Caco-2 (cell line): ENCODE data around the gene GRIK4. TPM values are rescaled to one million over a fixed set of nuclear protein-coding genes. Genes with fewer than 3 reads are reported as not detected.

Experiments used
- BruUV-seq: library from RNA; stranded (reverse); fragments of 400-500 nt; replicated peaks from 2 replicates; lab custom pipeline; 2021; lab: Mats Ljungman, UMichigan
- CTCF ChIA-PET: fragments of 300-600 bp; sonication (Branson Sonifier 250); formaldehyde crosslinking; loops from one replicate; lab custom pipeline; 2022; ENCODE audit warnings: antibody characterized with exemption; lab: Charles Lee
- POLR2A ChIA-PET: fragments of 300-600 bp; sonication (Branson Sonifier 250); formaldehyde crosslinking; loops from one replicate; lab custom pipeline; 2022; ENCODE audit warnings: antibody characterized with exemption; lab: Charles Lee
- DNase-seq, 2 experiments: peaks; one replicate each; pipeline versions ENCODE4 v3.0.0 to v3.0.0-alpha.2; 2020 to 2022
- H3K27me3 ChIP-seq: replicated peaks from 2 replicates; pipeline ENCODE4 v1.6.0; 2011; ENCODE audit warnings: low read length; ENCODE audit not compliant: control insufficient read depth, insufficient read depth
- H3K36me3 ChIP-seq: 2 replicates; pipeline ENCODE4 v1.5.1; 2011; ENCODE audit warnings: low read length; ENCODE audit not compliant: control insufficient read depth, insufficient read depth
- H3K4me1 ChIP-seq: fragments of 250-450 bp; sonication (Bioruptor Pico); 2 replicates; pipeline ENCODE4 v1.5.1; 2020; ENCODE audit warnings: mild to moderate bottlenecking
- H3K4me3 ChIP-seq: 2 replicates; pipeline ENCODE4 v1.5.1; 2011; ENCODE audit warnings: low read depth, mild to moderate bottlenecking, control low read depth, low read length
- H3K9me3 ChIP-seq: fragments of 250-450 bp; sonication (Bioruptor Pico); 2 replicates; pipeline ENCODE4 v1.5.1; 2020; ENCODE audit warnings: mild to moderate bottlenecking, moderate library complexity
- H3K27ac Mint-ChIP-seq: one replicate; pipeline ENCODE4 v1.8.0; 2022; ENCODE audit warnings: mixed read lengths; ENCODE audit not compliant: unreplicated experiment
- H3K27me3 Mint-ChIP-seq: one replicate; pipeline ENCODE4 v1.8.0; 2022; ENCODE audit warnings: mixed read lengths; ENCODE audit not compliant: insufficient read depth, unreplicated experiment
- H3K36me3 Mint-ChIP-seq: one replicate; pipeline ENCODE4 v1.8.0; 2022; ENCODE audit warnings: mild to moderate bottlenecking, mixed read lengths; ENCODE audit not compliant: insufficient read depth, unreplicated experiment
- H3K4me1 Mint-ChIP-seq: one replicate; pipeline ENCODE4 v1.8.0; 2022; ENCODE audit warnings: low read depth, mixed read lengths; ENCODE audit not compliant: unreplicated experiment
- H3K4me3 Mint-ChIP-seq: one replicate; pipeline ENCODE4 v1.8.0; 2022; ENCODE audit warnings: mild to moderate bottlenecking, moderate library complexity, mixed read lengths; ENCODE audit not compliant: unreplicated experiment
- H3K9me3 Mint-ChIP-seq: one replicate; pipeline ENCODE4 v1.8.0; 2022; ENCODE audit warnings: mixed read lengths; ENCODE audit not compliant: unreplicated experiment
- intact Hi-C: fragments of 100-400 bp; cut with micrococcal nuclease; formaldehyde crosslinking; loops from one replicate; pipeline ENCODE4 v1.10.0; 2022; ENCODE audit not compliant: unreplicated experiment
- total RNA-seq: library from RNA; stranded (reverse); gene quantifications from 2 replicates; pipeline ENCODE4 v1.2.3, GENCODE V29; 2022
- TF ChIP-seq, protein P1 (sequence below), 2 experiments: fragments of 200-600 bp in 1 of 2; IDR thresholded peaks; 1 replicate in 1 of 2; 2 replicates in 1 of 2; pipeline versions ENCODE4 v1.5.1 to v1.8.0; 2011 to 2022; ENCODE audit warnings: antibody characterized with exemption in 1 of 2, control low read depth in 1 of 2, inconsistent platforms in 1 of 2, low read depth in 1 of 2, low read length in 1 of 2, mild to moderate bottlenecking in 1 of 2, moderate library complexity in 1 of 2; ENCODE audit not compliant: insufficient read depth in 1 of 2, severe bottlenecking in 1 of 2, unreplicated experiment in 1 of 2

GRIK4 gene
- total RNA-seq, 1 experiment from 2014 or later: 2.0 TPM

DNA sequence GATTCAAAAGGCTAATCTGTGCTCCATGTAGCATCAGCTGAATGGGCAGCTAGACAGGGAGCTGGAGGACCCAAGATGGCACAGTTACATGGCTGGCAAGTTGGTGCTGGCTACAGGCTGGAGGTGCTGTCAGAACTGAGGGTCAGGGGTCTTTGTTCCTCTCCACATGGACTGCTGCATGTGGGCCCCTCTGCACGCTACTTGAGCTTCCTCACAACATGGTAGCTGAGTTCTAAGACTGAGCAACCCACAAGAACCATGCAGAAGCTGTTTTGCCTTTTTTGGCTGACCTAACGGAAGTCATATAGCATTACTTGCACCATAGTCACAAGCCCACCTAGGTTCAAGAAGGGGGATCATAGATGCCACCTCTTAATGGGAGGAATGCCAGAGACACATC lies 196.1 kb downstream of the GRIK4 start:
- H3K27ac Mint-ChIP-seq: no peak overlapping the region
- TF ChIP-seq, protein P1, sequence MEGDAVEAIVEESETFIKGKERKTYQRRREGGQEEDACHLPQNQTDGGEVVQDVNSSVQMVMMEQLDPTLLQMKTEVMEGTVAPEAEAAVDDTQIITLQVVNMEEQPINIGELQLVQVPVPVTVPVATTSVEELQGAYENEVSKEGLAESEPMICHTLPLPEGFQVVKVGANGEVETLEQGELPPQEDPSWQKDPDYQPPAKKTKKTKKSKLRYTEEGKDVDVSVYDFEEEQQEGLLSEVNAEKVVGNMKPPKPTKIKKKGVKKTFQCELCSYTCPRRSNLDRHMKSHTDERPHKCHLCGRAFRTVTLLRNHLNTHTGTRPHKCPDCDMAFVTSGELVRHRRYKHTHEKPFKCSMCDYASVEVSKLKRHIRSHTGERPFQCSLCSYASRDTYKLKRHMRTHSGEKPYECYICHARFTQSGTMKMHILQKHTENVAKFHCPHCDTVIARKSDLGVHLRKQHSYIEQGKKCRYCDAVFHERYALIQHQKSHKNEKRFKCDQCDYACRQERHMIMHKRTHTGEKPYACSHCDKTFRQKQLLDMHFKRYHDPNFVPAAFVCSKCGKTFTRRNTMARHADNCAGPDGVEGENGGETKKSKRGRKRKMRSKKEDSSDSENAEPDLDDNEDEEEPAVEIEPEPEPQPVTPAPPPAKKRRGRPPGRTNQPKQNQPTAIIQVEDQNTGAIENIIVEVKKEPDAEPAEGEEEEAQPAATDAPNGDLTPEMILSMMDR (IDR thresholded peaks at IDR 0.05; ENCODE audit: insufficient read depth in 1 of 2, low read depth in 1 of 2, low read length in 1 of 2, severe bottlenecking in 1 of 2, unreplicated experiment in 1 of 2): no peak
- peaks cover 7% of the 10 kb centered on the region for H3K36me3 Mint-ChIP-seq
- peaks cover 15% of the 10 kb centered on the region for H3K4me1 Mint-ChIP-seq
- peaks cover 3% of the 10 kb centered on the region; the same call in 1 of the 2 replicates for H3K9me3 ChIP-seq
- H3K27me3 ChIP-seq: no peaks in the 10 kb centered on the region
- H3K27me3 Mint-ChIP-seq: no peaks in the 10 kb centered on the region
- no TSS peak for BruUV-seq
- peaks cover 14% of the 10 kb centered on the region for H3K9me3 Mint-ChIP-seq
- ChIA-PET POLR2A (no interaction called here), CTCF (no interaction called here)
- peaks cover 26% of the 10 kb centered on the region for H3K4me1 ChIP-seq
- H3K36me3 ChIP-seq: no peaks in the 10 kb centered on the region; the same call in 1 of the 2 replicates
- intact Hi-C loops: no loop called here
- H3K4me3 ChIP-seq: no peak overlapping the region
- peak in 1 of 2 experiments; percentile 22 for DNase-seq
- H3K4me3 Mint-ChIP-seq: no peak overlapping the region

DNA sequence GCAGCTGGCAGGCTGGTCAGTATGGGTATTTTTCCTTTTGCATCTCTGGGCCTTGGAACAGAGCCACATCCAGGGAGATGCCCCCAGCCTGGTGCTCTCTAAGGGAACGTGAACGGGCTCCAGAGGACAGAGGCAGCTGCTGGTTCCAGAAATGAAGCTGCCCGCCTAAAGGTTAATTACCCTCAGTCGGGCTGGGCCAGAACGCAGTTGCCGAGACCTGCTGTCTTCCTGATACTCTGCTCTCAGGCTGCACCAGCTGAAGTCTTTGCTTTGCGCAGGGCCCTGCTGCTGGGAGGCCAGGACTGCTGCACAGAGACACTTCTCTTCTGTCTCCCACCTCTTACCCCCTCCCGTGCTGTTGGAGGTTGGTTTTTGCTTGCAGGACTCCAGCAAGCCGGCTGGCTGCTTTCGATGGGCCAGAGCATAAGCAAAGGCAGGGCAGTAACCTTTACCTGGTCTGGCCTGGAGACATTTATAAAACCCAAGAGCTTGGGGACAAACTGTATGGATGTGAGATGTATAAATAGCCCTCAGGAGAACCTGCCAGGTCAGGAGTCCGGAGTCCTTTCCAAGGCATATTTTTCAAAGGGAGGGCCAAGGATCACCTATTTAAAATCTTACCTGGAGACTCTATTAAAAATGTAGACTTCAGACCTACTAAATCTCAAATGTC lies 197.1 kb downstream of the GRIK4 start:
- H3K4me3 ChIP-seq: no peak overlapping the region
- Mint-ChIP-seq H3K4me3 (no peak overlapping the region), H3K4me1 (peaks cover 15% of the 10 kb centered on the region), H3K36me3 (peaks cover 7% of the 10 kb centered on the region), H3K9me3 (peaks cover 14% of the 10 kb centered on the region), H3K27me3 (no peaks in the 10 kb centered on the region), H3K27ac (no peak overlapping the region)
- POLR2A ChIA-PET: no interaction called here
- peaks cover 3% of the 10 kb centered on the region; the same call in 1 of the 2 replicates for H3K9me3 ChIP-seq
- H3K36me3 ChIP-seq: no peaks in the 10 kb centered on the region; the same call in 1 of the 2 replicates
- CTCF ChIA-PET: interaction anchor here (0.5 kb wide), 1 partner anchor 208 kb away, joined by 5 read pairs; no protein-coding TSS in a partner anchor
- TF ChIP-seq, protein P1 (IDR thresholded peaks at IDR 0.05; ENCODE audit: insufficient read depth in 1 of 2, low read depth in 1 of 2, low read length in 1 of 2, severe bottlenecking in 1 of 2, unreplicated experiment in 1 of 2): no peak
- no TSS peak for BruUV-seq
- intact Hi-C loops: no loop called here
- no peaks in the 10 kb centered on the region for H3K27me3 ChIP-seq
- H3K4me1 ChIP-seq: peaks cover 26% of the 10 kb centered on the region
- no peak for DNase-seq

DNA sequence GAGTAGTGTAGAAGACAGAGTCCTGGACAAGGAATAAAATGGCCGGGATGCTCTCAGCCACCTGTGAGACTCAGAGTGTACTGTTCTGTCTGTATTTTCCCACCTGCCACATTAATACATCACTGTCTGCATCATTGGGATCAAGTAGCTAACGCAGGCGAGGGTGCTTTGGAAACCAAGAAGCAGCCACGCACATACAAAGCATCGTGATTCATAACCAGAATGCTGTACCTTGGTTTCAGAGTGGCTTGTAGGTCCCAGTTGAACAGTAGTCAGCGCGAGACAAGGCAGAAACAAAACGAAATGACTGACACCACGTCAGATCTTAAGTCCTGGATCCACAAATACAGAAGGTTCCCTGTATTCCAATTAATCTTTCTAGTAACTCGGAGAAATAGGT lies 198.3 kb downstream of the GRIK4 start:
- Histone ChIP-seq H3K9me3 (peaks cover 1% of the 10 kb centered on the region; the same call in 1 of the 2 replicates), H3K36me3 (no peaks in the 10 kb centered on the region; the same call in 1 of the 2 replicates), H3K4me1 (peaks cover 26% of the 10 kb centered on the region), H3K27me3 (no peaks in the 10 kb centered on the region), H3K4me3 (no peak overlapping the region)
- Mint-ChIP-seq H3K27me3 (no peaks in the 10 kb centered on the region), H3K9me3 (peaks cover 14% of the 10 kb centered on the region), H3K36me3 (peaks cover 7% of the 10 kb centered on the region), H3K27ac (no peak overlapping the region), H3K4me1 (peaks cover 15% of the 10 kb centered on the region), H3K4me3 (no peak overlapping the region)
- intact Hi-C loops: loop anchor here (2.0 kb wide), 1 partner anchor 25 kb away; no protein-coding TSS in a partner anchor
- TF ChIP-seq, protein P1 (IDR thresholded peaks at IDR 0.05; ENCODE audit: insufficient read depth in 1 of 2, low read depth in 1 of 2, low read length in 1 of 2, severe bottlenecking in 1 of 2, unreplicated experiment in 1 of 2): no peak
- BruUV-seq: no TSS peak
- POLR2A ChIA-PET: no interaction called here
- CTCF ChIA-PET: interaction anchor here (1.2 to 1.5 kb wide), 3 partner anchors 10 to 25 kb away, joined by 3 to 14 read pairs (median 3); no protein-coding TSS in a partner anchor
- no peak for DNase-seq
